DND-41 (cell line): ENCODE measurements around the gene TRAF2.
"Not testable (repeated sequence)": the region's sequence is repeated elsewhere in the genome, so short reads cannot be mapped to it uniquely, and the experiment has no call there.

Experiments used
- ATAC-seq: fragments of 200-7000 bp; cut with Tn5 transposase; 3 replicates; pipeline ENCODE4 v1.9.1; 2021; ENCODE audit warnings: low read depth; ENCODE audit not compliant: insufficient read depth
- DNase-seq: peaks from one replicate; pipeline ENCODE4 v3.0.0-alpha.2; 2020
- H2AFZ ChIP-seq: 2 replicates; pipeline ENCODE4 v1.6.0; 2012; ENCODE audit warnings: low read depth, low read length
- H3K27ac ChIP-seq: 2 replicates; pipeline ENCODE4 v1.5.1; 2012; ENCODE audit warnings: low read length, inconsistent platforms
- H3K27me3 ChIP-seq: fragments of 200-600 bp; sonication (generic); 2 replicates; pipeline ENCODE4 v1.6.0; 2012; ENCODE audit warnings: low read length, mild to moderate bottlenecking, inconsistent platforms; ENCODE audit not compliant: insufficient read depth, poor library complexity
- H3K36me3 ChIP-seq: 2 replicates; pipeline ENCODE4 v1.5.1; 2012; ENCODE audit warnings: low read length, inconsistent platforms; ENCODE audit not compliant: insufficient read depth
- H3K4me1 ChIP-seq: 2 replicates; pipeline ENCODE4 v1.5.1; 2012; ENCODE audit warnings: mild to moderate bottlenecking, low read length; ENCODE audit not compliant: insufficient read depth
- H3K4me2 ChIP-seq: 2 replicates; pipeline ENCODE4 v1.6.0; 2012; ENCODE audit warnings: mild to moderate bottlenecking, moderate library complexity, low read length, inconsistent platforms; ENCODE audit not compliant: insufficient read depth
- H3K4me3 ChIP-seq, 2 experiments: fragments of 200-600 bp in 1 of 2; shearing (Covaris generic) in 1 of 2; 2 replicates each; pipeline ENCODE4 v1.5.1; 2012 to 2016; ENCODE audit warnings: inconsistent platforms in 2 of 2, low read length in 2 of 2, mild to moderate bottlenecking in 2 of 2, low read depth in 1 of 2, moderate library complexity in 1 of 2
- H3K79me2 ChIP-seq: 2 replicates; pipeline ENCODE4 v1.6.0; 2012; ENCODE audit warnings: low read length, inconsistent platforms; ENCODE audit not compliant: insufficient read depth
- H3K9ac ChIP-seq: 2 replicates; pipeline ENCODE4 v1.6.0; 2012; ENCODE audit warnings: low read depth, mild to moderate bottlenecking, inconsistent platforms, low read length, moderate library complexity
- H3K9me3 ChIP-seq: 2 replicates; pipeline ENCODE4 v1.5.1; 2012; ENCODE audit warnings: low read length, moderate library complexity, mild to moderate bottlenecking, inconsistent platforms; ENCODE audit not compliant: insufficient read depth, severe bottlenecking
- H4K20me1 ChIP-seq: 2 replicates; pipeline ENCODE4 v1.6.0; 2012; ENCODE audit warnings: low read length; ENCODE audit not compliant: insufficient read depth
- EZH2 ChIP-seq: IDR thresholded peaks from 3 replicates; pipeline ENCODE4 v1.6.1; 2012; ENCODE audit warnings: borderline replicate concordance, low read depth, mild to moderate bottlenecking, moderate library complexity, low read length, inconsistent platforms; ENCODE audit not compliant: severe bottlenecking
- TF ChIP-seq, protein P1 (sequence below): IDR thresholded peaks from 2 replicates; pipeline ENCODE4 v1.5.1; 2012; ENCODE audit warnings: borderline replicate concordance, low read length, moderate library complexity, mild to moderate bottlenecking; ENCODE audit not compliant: poor library complexity, severe bottlenecking; ENCODE audit errors: extremely low read depth

TRAF2 gene

DNA sequence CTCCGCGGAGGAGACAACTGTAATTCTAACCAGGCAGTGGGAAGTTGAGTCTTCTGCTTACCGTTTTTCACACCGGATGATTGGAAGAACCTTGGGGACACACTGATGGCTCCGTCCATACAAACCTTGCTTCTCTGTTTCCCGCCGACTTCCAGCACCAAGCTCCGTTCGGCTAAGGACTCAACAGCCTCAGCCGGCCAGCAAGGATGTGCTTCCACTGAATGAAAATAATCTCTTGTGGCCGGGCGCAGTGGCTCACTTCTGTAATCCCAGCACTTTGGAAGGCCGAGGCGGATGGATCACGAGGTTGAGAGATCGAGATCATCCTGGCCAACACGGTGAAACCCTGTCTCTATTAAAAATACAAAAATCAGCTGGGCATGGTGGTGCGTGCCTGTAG is 18.4 kb upstream of the TRAF2 start:
- H3K27ac ChIP-seq: no peak overlapping the region

DNA sequence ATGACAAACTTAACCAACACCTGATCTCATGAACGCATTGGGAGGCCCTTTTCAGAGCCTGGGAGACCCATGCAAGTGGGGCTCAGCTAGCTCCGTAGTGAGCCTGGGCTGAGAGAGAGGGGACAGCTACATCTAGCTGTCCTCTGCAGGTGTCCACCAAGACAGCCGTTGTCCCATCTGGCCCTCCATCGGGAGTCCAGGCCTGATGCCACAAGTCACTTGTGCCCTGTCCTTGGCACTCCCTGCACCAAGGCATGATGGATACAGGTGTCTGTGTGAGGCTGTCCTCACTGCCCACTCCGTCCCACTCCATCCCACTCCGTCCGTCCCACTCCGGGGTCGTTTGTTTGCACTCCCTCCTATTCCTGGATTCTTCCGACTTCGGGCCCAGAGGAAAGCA is 17.7 kb upstream of the TRAF2 start:
- Histone ChIP-seq H3K27me3 (no peaks in the 10 kb centered on the region), H3K4me2 (no peak overlapping the region), H3K9me3 (peaks cover 12% of the 10 kb centered on the region), H3K36me3 (peaks cover 4% of the 10 kb centered on the region), H3K79me2 (peaks cover 32% of the 10 kb centered on the region), H3K27ac (no peak overlapping the region), H3K4me3 (no peak overlapping the region), H4K20me1 (peaks cover 9% of the 10 kb centered on the region), H3K4me1 (peaks cover 28% of the 10 kb centered on the region), H2AFZ (no peak overlapping the region), H3K9ac (no peak overlapping the region)
- TF ChIP-seq EZH2: no peak
- TF ChIP-seq, protein P1, sequence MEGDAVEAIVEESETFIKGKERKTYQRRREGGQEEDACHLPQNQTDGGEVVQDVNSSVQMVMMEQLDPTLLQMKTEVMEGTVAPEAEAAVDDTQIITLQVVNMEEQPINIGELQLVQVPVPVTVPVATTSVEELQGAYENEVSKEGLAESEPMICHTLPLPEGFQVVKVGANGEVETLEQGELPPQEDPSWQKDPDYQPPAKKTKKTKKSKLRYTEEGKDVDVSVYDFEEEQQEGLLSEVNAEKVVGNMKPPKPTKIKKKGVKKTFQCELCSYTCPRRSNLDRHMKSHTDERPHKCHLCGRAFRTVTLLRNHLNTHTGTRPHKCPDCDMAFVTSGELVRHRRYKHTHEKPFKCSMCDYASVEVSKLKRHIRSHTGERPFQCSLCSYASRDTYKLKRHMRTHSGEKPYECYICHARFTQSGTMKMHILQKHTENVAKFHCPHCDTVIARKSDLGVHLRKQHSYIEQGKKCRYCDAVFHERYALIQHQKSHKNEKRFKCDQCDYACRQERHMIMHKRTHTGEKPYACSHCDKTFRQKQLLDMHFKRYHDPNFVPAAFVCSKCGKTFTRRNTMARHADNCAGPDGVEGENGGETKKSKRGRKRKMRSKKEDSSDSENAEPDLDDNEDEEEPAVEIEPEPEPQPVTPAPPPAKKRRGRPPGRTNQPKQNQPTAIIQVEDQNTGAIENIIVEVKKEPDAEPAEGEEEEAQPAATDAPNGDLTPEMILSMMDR: no peak
- no peak for ATAC-seq
- no peak for DNase-seq

More for the DNA sequence above, 18.4 kb upstream of the TRAF2 start:
- H4K20me1 ChIP-seq: peaks cover 16% of the 10 kb centered on the region
- DNase-seq (no peak), ATAC-seq (no peak)
- peaks cover 35% of the 10 kb centered on the region for H3K79me2 ChIP-seq
- H3K9me3 ChIP-seq: peaks cover 9% of the 10 kb centered on the region
- no peak overlapping the region for H2AFZ ChIP-seq
- H3K4me1 ChIP-seq: peaks cover 28% of the 10 kb centered on the region
- no peak overlapping the region for H3K4me2 ChIP-seq
- no peak for TF ChIP-seq EZH2
- TF ChIP-seq, protein P1: no peak
- H3K27me3 ChIP-seq: no peaks in the 10 kb centered on the region
- peaks cover 11% of the 10 kb centered on the region for H3K36me3 ChIP-seq
- H3K4me3 ChIP-seq: no peak overlapping the region
- no peak overlapping the region for H3K9ac ChIP-seq

DNA sequence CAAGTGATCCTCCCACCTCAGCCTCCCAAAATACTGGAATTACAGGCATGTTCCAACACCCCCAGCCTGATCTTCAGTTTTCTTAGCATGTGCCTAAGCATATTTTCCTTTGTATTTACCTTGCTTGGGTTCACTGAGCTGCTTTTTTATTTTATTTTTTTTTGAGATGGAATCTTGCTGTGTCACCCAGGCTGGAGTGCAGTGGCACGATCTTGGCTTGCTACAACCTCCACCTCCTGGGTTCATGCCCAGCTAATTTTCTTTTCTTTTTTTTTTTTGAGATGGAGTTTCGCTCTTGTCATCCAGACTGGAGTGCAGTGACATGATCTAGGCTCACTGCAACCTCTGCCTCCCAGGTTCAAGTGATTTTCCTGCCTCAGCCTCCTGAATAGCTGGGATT is 16.7 kb upstream of the TRAF2 start:
- peaks cover 21% of the 10 kb centered on the region for H3K4me1 ChIP-seq
- not testable (repeated sequence) for H3K4me2 ChIP-seq, DNase-seq, H3K27me3 ChIP-seq, H3K27ac ChIP-seq, H4K20me1 ChIP-seq, H3K36me3 ChIP-seq, H3K9ac ChIP-seq, ATAC-seq, H3K4me3 ChIP-seq, H2AFZ ChIP-seq
- H3K79me2 ChIP-seq: peaks cover 24% of the 10 kb centered on the region
- H3K9me3 ChIP-seq: peaks cover 12% of the 10 kb centered on the region

DNA sequence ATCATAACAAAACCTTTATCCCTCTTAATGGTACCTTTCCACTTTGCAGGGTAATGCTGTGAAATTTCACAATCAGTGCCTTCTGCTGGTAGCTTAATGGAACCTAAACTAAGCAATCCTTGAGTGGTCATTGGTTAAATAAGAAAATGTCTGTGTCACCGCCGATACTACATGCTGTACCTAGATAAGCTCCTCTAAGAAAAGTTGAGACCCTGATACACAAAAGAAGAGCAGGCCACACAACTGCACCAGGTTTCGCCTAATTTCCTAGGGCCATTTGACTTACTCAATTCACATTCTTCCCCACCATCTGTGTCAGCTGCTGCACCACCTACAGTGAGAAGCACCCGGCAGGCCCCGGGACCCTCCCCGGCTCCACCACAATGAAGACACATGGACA is 11.2 kb upstream of the TRAF2 start:
- TF ChIP-seq, protein P1: no peak
- Histone ChIP-seq H3K4me2 (no peak overlapping the region), H2AFZ (no peak overlapping the region), H3K36me3 (no peaks in the 10 kb centered on the region), H3K4me1 (no peaks in the 10 kb centered on the region), H3K79me2 (no peaks in the 10 kb centered on the region), H3K9me3 (peaks cover 12% of the 10 kb centered on the region), H3K27me3 (no peaks in the 10 kb centered on the region), H4K20me1 (no peaks in the 10 kb centered on the region), H3K27ac (no peak overlapping the region), H3K9ac (no peak overlapping the region), H3K4me3 (no peak overlapping the region)
- DNase-seq (no peak), ATAC-seq (no peak)
